ENCODE results near the gene SMARCC1.

DNA sequence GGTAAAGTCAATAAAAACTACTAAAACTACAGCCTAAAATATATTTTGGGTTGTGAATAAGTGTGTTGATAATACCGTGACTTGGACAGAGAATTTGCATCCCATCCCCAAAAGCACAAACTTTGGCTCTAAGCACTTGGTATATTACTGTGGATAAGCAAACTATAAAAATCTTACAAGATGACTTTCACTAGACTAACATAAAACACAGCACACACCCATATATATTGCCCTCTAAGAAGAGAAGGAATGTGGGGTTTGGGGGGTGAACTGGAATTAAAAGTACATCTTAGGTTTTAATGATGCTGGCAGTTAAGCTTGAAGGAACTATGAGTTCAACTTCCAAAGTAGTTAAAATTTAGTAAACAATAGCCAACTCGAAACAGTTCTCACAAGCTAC, 174.4 kb downstream of the SMARCC1 start:
- TF ChIP-seq SUZ12 (IDR thresholded peaks at IDR 0.05; ENCODE audit: extremely low read depth, insufficient read depth, insufficient read length) (no peak), ZNF274 (IDR thresholded peaks at IDR 0.05; ENCODE audit: low read depth, low read length) (no peak), YY1 (IDR thresholded peaks at IDR 0.05; ENCODE audit: insufficient read depth, insufficient read length) (no peak)

Data from NT2/D1 (cell line).